NCI-H748 (cell line): Measurements from ENCODE around the gene ANKRD16.
"Not testable (repeated sequence)": the region's sequence is repeated elsewhere in the genome, so short reads cannot be mapped to it uniquely, and the experiment has no call there.

Source experiments
- DNase-seq: peaks from one replicate; lab custom pipeline; 2025; ENCODE audit not compliant: unreplicated experiment; lab: John Stamatoyannopoulos, UW

ANKRD16 gene

GRCh38 chr10:5877041-5877440 is 12.7 kb downstream of the ANKRD16 start:
- not testable (repeated sequence) for DNase-seq

GRCh38 chr10:5876181-5876768 is 13.4 kb downstream of the ANKRD16 start:
- no peak for DNase-seq

GRCh38 chr10:5873515-5873995 is 16.1 kb downstream of the ANKRD16 start:
- DNase-seq, result peak; percentile 35

GRCh38 chr10:5871596-5871995 is 18.1 kb downstream of the ANKRD16 start:
- no peak for DNase-seq

- no peak for DNase-seq
These were observed 20.5 kb downstream of the ANKRD16 start for GRCh38 chr10:5869156-5869555.

GRCh38 chr10:5868383-5868782 is 21.3 kb downstream of the ANKRD16 start:
- not testable (repeated sequence) for DNase-seq

- peak; percentile 61 for DNase-seq
These were observed 22.5 kb downstream of the ANKRD16 start for GRCh38 chr10:5867091-5867615.

GRCh38 chr10:5866451-5867081 is 23.1 kb downstream of the ANKRD16 start:
- not testable (repeated sequence) for DNase-seq

- not testable (repeated sequence) for DNase-seq
These were observed 26.6 kb downstream of the ANKRD16 start for GRCh38 chr10:5862981-5863685.

- DNase-seq, result no peak
These were observed 27.2 kb downstream of the ANKRD16 start for GRCh38 chr10:5862360-5862961.

GRCh38 chr10:5860066-5860465 is 29.6 kb downstream of the ANKRD16 start:
- no peak for DNase-seq

- no peak for DNase-seq
These were observed 30.9 kb downstream of the ANKRD16 start for GRCh38 chr10:5858811-5859210.

- no peak for DNase-seq
These were observed 33.0 kb downstream of the ANKRD16 start for GRCh38 chr10:5856701-5857004.

GRCh38 chr10:5855979-5856700 is 33.6 kb downstream of the ANKRD16 start:
- no peak for DNase-seq

- DNase-seq, result no peak
These were observed 35.6 kb downstream of the ANKRD16 start for GRCh38 chr10:5854131-5854475.

- not testable (repeated sequence) for DNase-seq
These were observed 43.0 kb downstream of the ANKRD16 start for GRCh38 chr10:5846667-5847066.

GRCh38 chr10:5844345-5845055 is 45.2 kb downstream of the ANKRD16 start:
- no peak for DNase-seq

- no peak for DNase-seq
These were observed 45.9 kb downstream of the ANKRD16 start for GRCh38 chr10:5843686-5844344.

- no peak for DNase-seq
These were observed 47.7 kb downstream of the ANKRD16 start for GRCh38 chr10:5841965-5842364.
